Activated CD4-positive, alpha-beta T cell treated with anti-CD3 and anti-CD28 coated beads, Interleukin-2, amount 50 U/mL, for 16 hours (primary cell): Measurements from ENCODE around the gene DZIP1.

Source experiments
- DNase-seq: peaks from one replicate; pipeline ENCODE4 v3.0.0-alpha.2; 2020

Gene DZIP1

DNA sequence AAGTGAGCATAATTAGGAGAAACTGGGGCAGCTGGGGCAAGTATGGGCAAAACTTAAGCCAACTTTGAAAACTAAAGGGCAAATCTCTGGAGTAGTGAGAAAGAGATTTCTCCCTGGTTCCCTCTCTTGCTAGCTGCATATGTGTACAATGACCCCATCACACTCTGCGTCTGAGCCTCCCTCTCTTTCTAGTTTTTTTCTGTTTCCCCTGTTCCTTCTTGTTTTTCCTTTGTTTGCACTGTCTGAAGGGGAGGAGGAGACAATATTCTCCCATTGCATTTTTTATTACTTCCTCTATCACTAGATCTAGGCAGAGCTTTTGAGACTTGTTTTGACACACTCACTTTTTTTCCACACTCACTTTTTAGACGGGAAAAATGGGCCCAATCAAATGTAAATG is 103.2 kb downstream of the DZIP1 start:
- no peak for DNase-seq

GRCh38 chr13:95540888-95541287 is 103.6 kb downstream of the DZIP1 start:
- no peak for DNase-seq

DNA sequence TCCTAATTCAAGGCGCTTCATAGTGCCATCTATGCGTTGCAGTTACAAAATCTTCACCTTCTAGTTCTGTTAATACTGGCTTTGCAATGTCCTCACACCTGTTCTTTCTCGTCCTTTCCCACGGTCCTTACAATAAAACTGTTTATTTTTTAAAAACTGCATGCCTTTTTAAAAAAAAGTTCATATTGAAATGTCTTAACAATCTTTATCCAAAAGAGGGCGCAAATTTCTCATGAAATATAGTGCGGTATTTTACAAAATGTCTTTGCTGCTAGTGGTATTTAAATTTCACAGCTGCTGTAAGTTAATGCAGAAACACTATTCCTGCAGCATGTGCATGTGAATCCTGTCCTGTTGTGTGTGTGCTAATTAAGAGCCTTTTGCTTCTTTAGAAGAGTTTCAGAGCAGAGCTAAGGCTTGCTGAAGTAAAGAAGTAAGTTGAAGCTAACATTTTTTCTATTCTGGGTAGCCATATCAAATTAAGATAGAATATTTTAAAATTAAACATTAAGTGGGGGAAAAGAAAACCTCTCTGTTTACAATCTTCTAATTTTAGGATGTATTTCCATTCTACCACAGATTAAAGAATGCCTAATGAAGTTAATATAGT is 107.8 kb downstream of the DZIP1 start:
- peak; percentile 6 for DNase-seq

GRCh38 chr13:95535243-95535642 is 109.3 kb downstream of the DZIP1 start:
- DNase-seq: peak; percentile 14

- DNase-seq: no peak
These were observed 110.9 kb downstream of the DZIP1 start for GRCh38 chr13:95533545-95534160.

GRCh38 chr13:95530178-95530577 is 114.3 kb downstream of the DZIP1 start:
- no peak for DNase-seq
